Smooth muscle cell (in vitro differentiated cells): Measurements from ENCODE around the gene TIMM17A. TPM values are rescaled to one million over a fixed set of nuclear protein-coding genes. Genes with fewer than 3 reads are reported as not detected.

ENCODE experiments used
- DNase-seq: peaks from one replicate; lab custom pipeline; 2025; ENCODE audit not compliant: unreplicated experiment; lab: John Stamatoyannopoulos, UW
- H2AFZ ChIP-seq: fragments of 200-600 bp; sonication (generic); 2 replicates; pipeline ENCODE4 v1.6.0; 2016; ENCODE audit warnings: antibody characterized with exemption, low read depth, mild to moderate bottlenecking
- H3F3A ChIP-seq: fragments of 200-600 bp; sonication (generic); 2 replicates; pipeline ENCODE4 v1.6.0; 2017; ENCODE audit warnings: antibody characterized with exemption, low read depth
- H3K27ac ChIP-seq: fragments of 200-600 bp; sonication (generic); 2 replicates; pipeline ENCODE4 v1.5.1; 2016; ENCODE audit warnings: low read depth, mild to moderate bottlenecking
- H3K27me3 ChIP-seq: fragments of 200-600 bp; sonication (generic); 2 replicates; pipeline ENCODE4 v1.6.1; 2016; ENCODE audit warnings: low read depth, mild to moderate bottlenecking
- H3K36me3 ChIP-seq: fragments of 200-600 bp; sonication (generic); 2 replicates; pipeline ENCODE4 v1.5.1; 2016; ENCODE audit warnings: low read depth
- H3K4me1 ChIP-seq: fragments of 200-600 bp; sonication (generic); 2 replicates; pipeline ENCODE4 v1.5.1; 2016; ENCODE audit warnings: low read depth
- H3K4me2 ChIP-seq: fragments of 200-600 bp; sonication (generic); 2 replicates; pipeline ENCODE4 v1.6.0; 2016; ENCODE audit warnings: mild to moderate bottlenecking
- H3K4me3 ChIP-seq: fragments of 200-600 bp; sonication (generic); 2 replicates; pipeline ENCODE4 v1.5.1; 2016; ENCODE audit warnings: mild to moderate bottlenecking
- H3K79me2 ChIP-seq: fragments of 200-600 bp; sonication (generic); 2 replicates; pipeline ENCODE4 v1.6.0; 2016; ENCODE audit warnings: low read depth, mild to moderate bottlenecking
- H3K9ac ChIP-seq: fragments of 200-600 bp; sonication (generic); 2 replicates; pipeline ENCODE4 v1.6.0; 2016; ENCODE audit warnings: low read depth
- H3K9me3 ChIP-seq: fragments of 200-600 bp; sonication (generic); replicated peaks from 2 replicates; pipeline ENCODE4 v1.5.1; 2016; ENCODE audit warnings: low read depth
- H4K20me1 ChIP-seq: fragments of 200-600 bp; sonication (generic); 2 replicates; pipeline ENCODE4 v1.6.0; 2016; ENCODE audit warnings: low read depth
- CTCF ChIP-seq: fragments of 200-600 bp; sonication (generic); IDR thresholded peaks from 2 replicates; pipeline ENCODE4 v1.5.1; 2017; ENCODE audit warnings: borderline replicate concordance, mild to moderate bottlenecking, antibody characterized with exemption; ENCODE audit not compliant: insufficient read depth, poor library complexity, severe bottlenecking
- WGBS: methylation state at CpG from one replicate; pipeline ENCODE4 v1.1.7; 2016; ENCODE audit warnings: low lambda C conversion rate; 5-methylcytosine and 5-hydroxymethylcytosine counted together
- polyA plus RNA-seq: library from polyadenylated mRNA; unstranded; fragments of >200 nt; fragmentation: Nextera tagmentation; extraction: Ambion mirVana; gene quantifications from 2 replicates; pipeline ENCODE4 v1.2.1, GENCODE V29; 2016
- total RNA-seq: library from RNA; depleted of rRNA; stranded (reverse); fragments of >200 nt; gene quantifications from 2 replicates; pipeline ENCODE4 v1.2.3, GENCODE V29; 2014

Gene TIMM17A
- total and polyA plus RNA-seq, 2 experiments from 2014 or later: 78.6 to 102 TPM

- peaks cover 14% of the 10 kb centered on the region for H3K79me2 ChIP-seq
- H3K27me3 ChIP-seq: no peaks in the 10 kb centered on the region
- peak overlapping the region; percentile 30 for H3K9ac ChIP-seq
- no peak for DNase-seq
- WGBS: 22% methylated on average over 18 of the region's 18 CpGs
- peak overlapping the region; percentile 63 for H3K4me2 ChIP-seq
- no peaks in the 10 kb centered on the region for H4K20me1 ChIP-seq
- H3K9me3 ChIP-seq: no peaks in the 10 kb centered on the region
- H3K4me1 ChIP-seq: peaks cover 31% of the 10 kb centered on the region
- no peaks in the 10 kb centered on the region for H3K36me3 ChIP-seq
- H3F3A ChIP-seq: peaks cover 9% of the 10 kb centered on the region
- H2AFZ ChIP-seq: peak overlapping the region; percentile 30
- H3K4me3 ChIP-seq: no peak overlapping the region
- TF ChIP-seq CTCF: no peak
- H3K27ac ChIP-seq: peak overlapping the region; percentile 28
Measured at GRCh38 chr1:201941420-201942128, 13.7 kb upstream of the TIMM17A start.

- H3K9me3 ChIP-seq: no peaks in the 10 kb centered on the region
- TF ChIP-seq CTCF: no peak
- H3F3A ChIP-seq: peaks cover 9% of the 10 kb centered on the region
- peak overlapping the region; percentile 63 for H3K4me2 ChIP-seq
- no peaks in the 10 kb centered on the region for H3K27me3 ChIP-seq
- WGBS: 96% methylated on average over 1 of the region's 1 CpG
- no peak for DNase-seq
- no peak overlapping the region for H3K4me3 ChIP-seq
- H3K27ac ChIP-seq: peak overlapping the region; percentile 28
- H3K79me2 ChIP-seq: peaks cover 14% of the 10 kb centered on the region
- H4K20me1 ChIP-seq: no peaks in the 10 kb centered on the region
- peaks cover 34% of the 10 kb centered on the region for H3K4me1 ChIP-seq
- H3K9ac ChIP-seq: peak overlapping the region; percentile 30
- no peaks in the 10 kb centered on the region for H3K36me3 ChIP-seq
- peak overlapping the region; percentile 30 for H2AFZ ChIP-seq
Measured at GRCh38 chr1:201942129-201942495, 13.2 kb upstream of the TIMM17A start.

DNA sequence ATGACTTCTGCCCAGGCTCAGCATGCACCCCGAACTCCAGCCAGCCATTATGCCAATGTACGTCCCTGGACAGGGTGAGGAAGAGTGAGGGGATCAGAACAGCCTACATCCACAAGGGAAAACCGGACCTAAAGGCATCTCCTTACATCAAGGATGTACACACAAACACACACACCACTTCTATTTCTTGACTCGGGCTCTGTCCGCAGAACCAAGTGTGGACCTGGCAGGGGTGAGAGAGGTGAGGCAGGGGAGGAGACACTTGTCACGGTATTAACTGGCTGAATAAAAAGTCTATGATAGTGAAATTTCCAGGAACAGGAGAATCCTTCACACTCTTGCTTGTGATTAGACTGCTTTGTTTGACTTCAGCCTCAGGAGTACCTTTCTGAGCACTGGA lies 11.3 kb upstream of the TIMM17A start:
- Histone ChIP-seq H4K20me1 (no peaks in the 10 kb centered on the region), H3K4me3 (no peak overlapping the region), H2AFZ (no peak overlapping the region), H3K36me3 (no peaks in the 10 kb centered on the region), H3K4me1 (peaks cover 34% of the 10 kb centered on the region), H3K9me3 (no peaks in the 10 kb centered on the region), H3K9ac (no peak overlapping the region), H3K27ac (no peak overlapping the region), H3F3A (peaks cover 5% of the 10 kb centered on the region), H3K4me2 (peak overlapping the region; percentile 92), H3K27me3 (no peaks in the 10 kb centered on the region), H3K79me2 (peaks cover 14% of the 10 kb centered on the region)
- no peak for DNase-seq
- TF ChIP-seq CTCF: no peak
- 91% methylated on average over 6 of the region's 6 CpGs for WGBS

DNA sequence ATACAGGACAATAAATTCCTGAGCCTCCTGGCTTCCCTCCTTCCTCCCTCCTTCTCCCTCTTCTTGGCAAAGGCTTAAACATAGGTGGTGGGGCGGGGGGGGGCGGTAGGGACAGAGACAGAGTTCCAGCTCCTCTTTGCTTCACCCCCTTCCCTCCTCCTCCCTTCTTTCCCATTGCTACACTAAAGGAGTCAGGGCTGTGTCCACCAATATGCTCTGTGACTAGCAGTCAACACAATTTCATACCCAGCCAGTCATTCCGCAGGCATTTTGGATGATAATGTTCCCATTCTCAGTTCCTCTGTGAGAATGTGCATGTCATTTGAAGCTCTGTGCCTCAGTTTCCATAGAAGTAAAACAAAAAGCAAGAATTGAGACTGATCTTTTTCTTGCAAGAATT lies 10.7 kb upstream of the TIMM17A start:
- DNase-seq: no peak

More for the DNA sequence above, 10.7 kb upstream of the TIMM17A start:
- peak overlapping the region; percentile 55 for H3K4me3 ChIP-seq
- no peaks in the 10 kb centered on the region for H3K9me3 ChIP-seq
- no peaks in the 10 kb centered on the region for H4K20me1 ChIP-seq
- H3K4me2 ChIP-seq: peak overlapping the region; percentile 92
- no peaks in the 10 kb centered on the region for H3F3A ChIP-seq
- TF ChIP-seq CTCF: no peak
- H3K4me1 ChIP-seq: peaks cover 34% of the 10 kb centered on the region
- no peaks in the 10 kb centered on the region for H3K27me3 ChIP-seq
- no peaks in the 10 kb centered on the region for H3K36me3 ChIP-seq
- no peak overlapping the region for H3K9ac ChIP-seq
- WGBS: 41% methylated on average over 2 of the region's 3 CpGs
- no peak overlapping the region for H2AFZ ChIP-seq
- peaks cover 14% of the 10 kb centered on the region for H3K79me2 ChIP-seq
- H3K27ac ChIP-seq: no peak overlapping the region
